ENCODE measurements around the gene CLMN. TPM values are rescaled to one million over a fixed set of nuclear protein-coding genes. Genes with fewer than 3 reads are reported as not detected.

CLMN gene
- total RNA-seq, 1 donor = 1.1 TPM

GRCh38 chr14:95221531-95221930 lies 98.2 kb downstream of the CLMN start:
- no peak for TF ChIP-seq CTCF (IDR thresholded peaks at IDR 0.05; ENCODE audit: extremely low read depth, low read depth, low read length)
- no peak overlapping the region for H3K4me2 ChIP-seq (ENCODE audit: insufficient read depth, low read length)
- H3K9me3 ChIP-seq (ENCODE audit: low read depth, low read length) = no peaks in the 10 kb centered on the region
- no peak overlapping the region for H3K4me3 ChIP-seq (ENCODE audit: insufficient read depth, low read length)
- H3K4me1 ChIP-seq (ENCODE audit: insufficient read depth, low read length) = peaks cover 4% of the 10 kb centered on the region
- no peaks in the 10 kb centered on the region for H4K20me1 ChIP-seq (ENCODE audit: insufficient read depth, low read length)
- no peak for DNase-seq (ENCODE audit: insufficient read length, low spot score, missing footprints)
- H3K79me2 ChIP-seq (ENCODE audit: insufficient read depth, low read length) = no peaks in the 10 kb centered on the region
- no peak overlapping the region for H3K27ac ChIP-seq (ENCODE audit: low read depth, low read length)
- no peaks in the 10 kb centered on the region for H3K27me3 ChIP-seq (ENCODE audit: insufficient read depth, low read length)
- H2AFZ ChIP-seq (ENCODE audit: low read length) = no peak overlapping the region
- H3K36me3 ChIP-seq (ENCODE audit: insufficient read depth, low read length) = no peaks in the 10 kb centered on the region

- peaks cover 4% of the 10 kb centered on the region for H3K4me1 ChIP-seq (ENCODE audit: insufficient read depth, low read length)
- no peak overlapping the region for H3K27ac ChIP-seq (ENCODE audit: low read depth, low read length)
- H4K20me1 ChIP-seq (ENCODE audit: insufficient read depth, low read length) = no peaks in the 10 kb centered on the region
- TF ChIP-seq CTCF (IDR thresholded peaks at IDR 0.05; ENCODE audit: extremely low read depth, low read depth, low read length) = no peak
- no peak overlapping the region for H3K4me3 ChIP-seq (ENCODE audit: insufficient read depth, low read length)
- peak overlapping the region; percentile 64 for H2AFZ ChIP-seq (ENCODE audit: low read length)
- H3K27me3 ChIP-seq (ENCODE audit: insufficient read depth, low read length) = no peaks in the 10 kb centered on the region
- H3K79me2 ChIP-seq (ENCODE audit: insufficient read depth, low read length) = no peaks in the 10 kb centered on the region
- DNase-seq (ENCODE audit: insufficient read length, low spot score, missing footprints) = no peak
- H3K4me2 ChIP-seq (ENCODE audit: insufficient read depth, low read length) = peak overlapping the region; percentile 1
- H3K9me3 ChIP-seq (ENCODE audit: low read depth, low read length) = no peaks in the 10 kb centered on the region
- H3K36me3 ChIP-seq (ENCODE audit: insufficient read depth, low read length) = no peaks in the 10 kb centered on the region
These were observed 99.0 kb downstream of the CLMN start for GRCh38 chr14:95220663-95221231.

- H3K4me3 ChIP-seq (ENCODE audit: insufficient read depth, low read length) = no peak overlapping the region
- DNase-seq (ENCODE audit: insufficient read length, low spot score, missing footprints) = no peak
- TF ChIP-seq CTCF (IDR thresholded peaks at IDR 0.05; ENCODE audit: extremely low read depth, low read depth, low read length) = no peak
- no peaks in the 10 kb centered on the region for H3K27me3 ChIP-seq (ENCODE audit: insufficient read depth, low read length)
- peaks cover 4% of the 10 kb centered on the region for H3K4me1 ChIP-seq (ENCODE audit: insufficient read depth, low read length)
- H4K20me1 ChIP-seq (ENCODE audit: insufficient read depth, low read length) = no peaks in the 10 kb centered on the region
- no peak overlapping the region for H2AFZ ChIP-seq (ENCODE audit: low read length)
- H3K27ac ChIP-seq (ENCODE audit: low read depth, low read length) = no peak overlapping the region
- H3K4me2 ChIP-seq (ENCODE audit: insufficient read depth, low read length) = no peak overlapping the region
- no peaks in the 10 kb centered on the region for H3K36me3 ChIP-seq (ENCODE audit: insufficient read depth, low read length)
- H3K9me3 ChIP-seq (ENCODE audit: low read depth, low read length) = no peaks in the 10 kb centered on the region
- H3K79me2 ChIP-seq (ENCODE audit: insufficient read depth, low read length) = no peaks in the 10 kb centered on the region
These were observed 101.1 kb downstream of the CLMN start for GRCh38 chr14:95218472-95219193.

GRCh38 chr14:95218006-95218405 lies 101.7 kb downstream of the CLMN start:
- H2AFZ ChIP-seq (ENCODE audit: low read length) = no peak overlapping the region

More at GRCh38 chr14:95218006-95218405, 101.7 kb downstream of the CLMN start:
- no peak overlapping the region for H3K4me3 ChIP-seq (ENCODE audit: insufficient read depth, low read length)
- H3K27me3 ChIP-seq (ENCODE audit: insufficient read depth, low read length) = no peaks in the 10 kb centered on the region
- H3K9me3 ChIP-seq (ENCODE audit: low read depth, low read length) = no peaks in the 10 kb centered on the region
- no peaks in the 10 kb centered on the region for H4K20me1 ChIP-seq (ENCODE audit: insufficient read depth, low read length)
- peaks cover 4% of the 10 kb centered on the region for H3K4me1 ChIP-seq (ENCODE audit: insufficient read depth, low read length)
- H3K36me3 ChIP-seq (ENCODE audit: insufficient read depth, low read length) = no peaks in the 10 kb centered on the region
- no peak for DNase-seq (ENCODE audit: insufficient read length, low spot score, missing footprints)
- TF ChIP-seq CTCF (IDR thresholded peaks at IDR 0.05; ENCODE audit: extremely low read depth, low read depth, low read length) = no peak
- no peaks in the 10 kb centered on the region for H3K79me2 ChIP-seq (ENCODE audit: insufficient read depth, low read length)
- no peak overlapping the region for H3K27ac ChIP-seq (ENCODE audit: low read depth, low read length)
- no peak overlapping the region for H3K4me2 ChIP-seq (ENCODE audit: insufficient read depth, low read length)
